Measurements from ENCODE around the gene CRHR1.

DNA sequence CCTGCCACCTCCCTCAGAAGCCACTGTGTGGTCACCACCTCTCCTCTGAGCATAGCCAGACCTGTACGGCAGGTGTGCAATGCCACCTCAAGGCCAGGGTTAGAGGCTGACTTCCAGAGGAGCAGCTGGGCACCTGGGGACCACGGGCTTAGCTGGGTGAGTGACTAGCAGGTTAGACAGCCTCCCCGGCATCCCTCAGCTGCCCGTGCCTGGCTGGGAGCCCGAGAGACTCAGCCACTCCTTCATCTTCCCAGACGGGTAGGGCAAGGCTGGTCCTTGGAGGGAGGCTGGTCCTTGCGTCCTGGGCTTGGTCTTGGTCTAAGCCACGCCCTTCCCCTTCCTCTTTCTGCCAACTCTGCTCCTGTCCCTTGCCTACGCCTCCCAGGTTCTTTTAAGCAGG is 7.8 kb downstream of the CRHR1 start:
- no peak for TF ChIP-seq ZNF146 (tag by site-specific recombination; IDR thresholded peaks at IDR 0.05)
- no peak for TF ChIP-seq TCF7L2 (IDR thresholded peaks at IDR 0.05; ENCODE audit: borderline replicate concordance, low read depth, low read length)
- TF ChIP-seq ZNF350 (tag by site-specific recombination; IDR thresholded peaks at IDR 0.05), result no peak
- no peak for TF ChIP-seq ZFP41 (tag by site-specific recombination; IDR thresholded peaks at IDR 0.05; ENCODE audit: borderline replicate concordance)
- TF ChIP-seq, protein P1, sequence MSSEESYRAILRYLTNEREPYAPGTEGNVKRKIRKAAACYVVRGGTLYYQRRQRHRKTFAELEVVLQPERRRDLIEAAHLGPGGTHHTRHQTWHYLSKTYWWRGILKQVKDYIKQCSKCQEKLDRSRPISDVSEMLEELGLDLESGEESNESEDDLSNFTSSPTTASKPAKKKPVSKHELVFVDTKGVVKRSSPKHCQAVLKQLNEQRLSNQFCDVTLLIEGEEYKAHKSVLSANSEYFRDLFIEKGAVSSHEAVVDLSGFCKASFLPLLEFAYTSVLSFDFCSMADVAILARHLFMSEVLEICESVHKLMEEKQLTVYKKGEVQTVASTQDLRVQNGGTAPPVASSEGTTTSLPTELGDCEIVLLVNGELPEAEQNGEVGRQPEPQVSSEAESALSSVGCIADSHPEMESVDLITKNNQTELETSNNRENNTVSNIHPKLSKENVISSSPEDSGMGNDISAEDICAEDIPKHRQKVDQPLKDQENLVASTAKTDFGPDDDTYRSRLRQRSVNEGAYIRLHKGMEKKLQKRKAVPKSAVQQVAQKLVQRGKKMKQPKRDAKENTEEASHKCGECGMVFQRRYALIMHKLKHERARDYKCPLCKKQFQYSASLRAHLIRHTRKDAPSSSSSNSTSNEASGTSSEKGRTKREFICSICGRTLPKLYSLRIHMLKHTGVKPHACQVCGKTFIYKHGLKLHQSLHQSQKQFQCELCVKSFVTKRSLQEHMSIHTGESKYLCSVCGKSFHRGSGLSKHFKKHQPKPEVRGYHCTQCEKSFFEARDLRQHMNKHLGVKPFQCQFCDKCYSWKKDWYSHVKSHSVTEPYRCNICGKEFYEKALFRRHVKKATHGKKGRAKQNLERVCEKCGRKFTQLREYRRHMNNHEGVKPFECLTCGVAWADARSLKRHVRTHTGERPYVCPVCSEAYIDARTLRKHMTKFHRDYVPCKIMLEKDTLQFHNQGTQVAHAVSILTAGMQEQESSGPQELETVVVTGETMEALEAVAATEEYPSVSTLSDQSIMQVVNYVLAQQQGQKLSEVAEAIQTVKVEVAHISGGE (tag by site-specific recombination; conservative IDR thresholded peaks at IDR 0.05; ENCODE audit: low read depth), result no peak
- no peak for TF ChIP-seq ZNF148 (tag by site-specific recombination; IDR thresholded peaks at IDR 0.05; ENCODE audit: borderline replicate concordance)
- no peak for TF ChIP-seq CTCF (tag by site-specific recombination; IDR thresholded peaks at IDR 0.05)
- TF ChIP-seq REST (tag by site-specific recombination; IDR thresholded peaks at IDR 0.05), result no peak
- TF ChIP-seq, protein P2, sequence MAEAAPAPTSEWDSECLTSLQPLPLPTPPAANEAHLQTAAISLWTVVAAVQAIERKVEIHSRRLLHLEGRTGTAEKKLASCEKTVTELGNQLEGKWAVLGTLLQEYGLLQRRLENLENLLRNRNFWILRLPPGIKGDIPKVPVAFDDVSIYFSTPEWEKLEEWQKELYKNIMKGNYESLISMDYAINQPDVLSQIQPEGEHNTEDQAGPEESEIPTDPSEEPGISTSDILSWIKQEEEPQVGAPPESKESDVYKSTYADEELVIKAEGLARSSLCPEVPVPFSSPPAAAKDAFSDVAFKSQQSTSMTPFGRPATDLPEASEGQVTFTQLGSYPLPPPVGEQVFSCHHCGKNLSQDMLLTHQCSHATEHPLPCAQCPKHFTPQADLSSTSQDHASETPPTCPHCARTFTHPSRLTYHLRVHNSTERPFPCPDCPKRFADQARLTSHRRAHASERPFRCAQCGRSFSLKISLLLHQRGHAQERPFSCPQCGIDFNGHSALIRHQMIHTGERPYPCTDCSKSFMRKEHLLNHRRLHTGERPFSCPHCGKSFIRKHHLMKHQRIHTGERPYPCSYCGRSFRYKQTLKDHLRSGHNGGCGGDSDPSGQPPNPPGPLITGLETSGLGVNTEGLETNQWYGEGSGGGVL (tag by site-specific recombination; IDR thresholded peaks at IDR 0.05), result no peak
